Natural killer cell treated with Interleukin-12 subunit alpha and Interleukin-12 subunit beta and Interleukin-15 and Interleukin-18, amount 100 ng/mL, for 72 hours (primary cell): Measurements from ENCODE around the gene NRROS. TPM values are rescaled to one million over a fixed set of nuclear protein-coding genes. Genes with fewer than 3 reads are reported as not detected.

ENCODE experiments used
- ATAC-seq, 2 donors: fragments of 150-1000 bp; cut with Tn5 transposase in 1 of 2; sonication (Bioruptor Pico), chemical (Tn5 transposase) in 1 of 2; 2 replicates each; pipeline ENCODE4 v1.10.0; 2021
- DNase-seq: peaks from one replicate; pipeline ENCODE4 v3.0.0; 2022; ENCODE audit warnings: low spot score
- H3K27ac Mint-ChIP-seq, 2 donors: 1 replicate in 1 of 2; 2 replicates in 1 of 2; pipeline ENCODE4 v1.8.0; 2022; ENCODE audit warnings: mixed read lengths in 2 of 2, mild to moderate bottlenecking in 1 of 2, moderate library complexity in 1 of 2
- H3K27me3 Mint-ChIP-seq, 2 donors: 1 replicate in 1 of 2; 2 replicates in 1 of 2; pipeline ENCODE4 v1.8.0; 2022; ENCODE audit warnings: mixed read lengths in 2 of 2
- H3K36me3 Mint-ChIP-seq: one replicate; pipeline ENCODE4 v1.8.0; 2022; ENCODE audit warnings: mixed read lengths
- H3K4me1 Mint-ChIP-seq, 2 donors: 1 replicate in 1 of 2; 2 replicates in 1 of 2; pipeline ENCODE4 v1.8.0; 2022; ENCODE audit warnings: low read depth in 2 of 2, mixed read lengths in 2 of 2, mild to moderate bottlenecking in 1 of 2
- H3K4me3 Mint-ChIP-seq: one replicate; pipeline ENCODE4 v1.8.0; 2022; ENCODE audit warnings: mixed read lengths
- H3K9me3 Mint-ChIP-seq: 2 replicates; pipeline ENCODE4 v1.8.0; 2022; ENCODE audit warnings: mixed read lengths
- total RNA-seq, 2 donors: library from RNA; stranded (reverse); gene quantifications; one replicate each; pipeline ENCODE4 v1.2.3, GENCODE V29; 2022

The NRROS gene
- total RNA-seq, 2 donors from 2014 or later, result 40.3 to 55.7 TPM

DNA sequence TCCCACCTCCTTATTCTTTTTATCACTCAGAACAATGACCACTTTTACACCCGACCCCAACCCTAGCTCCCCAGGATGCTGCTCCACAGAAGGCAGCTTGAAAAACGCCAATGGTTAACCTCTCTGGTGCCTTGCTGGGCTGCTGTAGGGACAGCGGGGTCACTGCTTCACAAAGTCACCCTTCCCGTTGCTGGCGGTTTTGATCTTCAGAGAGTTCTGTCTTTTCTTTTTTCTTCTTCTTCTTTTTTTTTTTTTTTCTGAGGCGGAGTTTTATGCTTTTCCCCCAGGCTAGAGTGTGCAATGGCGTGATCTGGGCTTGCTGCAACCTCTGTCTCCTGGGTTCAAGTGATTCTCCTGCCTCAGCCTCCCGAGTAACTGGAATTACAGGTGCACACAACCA, 51.9 kb downstream of the NRROS start:
- DNase-seq (no peak), ATAC-seq (no peak)
- Mint-ChIP-seq H3K27me3 (no peaks in the 10 kb centered on the region), H3K9me3 (no peaks in the 10 kb centered on the region), H3K27ac (no peak overlapping the region), H3K36me3 (no peaks in the 10 kb centered on the region), H3K4me1 (peaks cover 10 to 20% of the 10 kb centered on the region in 2 donors), H3K4me3 (no peak overlapping the region)

DNA sequence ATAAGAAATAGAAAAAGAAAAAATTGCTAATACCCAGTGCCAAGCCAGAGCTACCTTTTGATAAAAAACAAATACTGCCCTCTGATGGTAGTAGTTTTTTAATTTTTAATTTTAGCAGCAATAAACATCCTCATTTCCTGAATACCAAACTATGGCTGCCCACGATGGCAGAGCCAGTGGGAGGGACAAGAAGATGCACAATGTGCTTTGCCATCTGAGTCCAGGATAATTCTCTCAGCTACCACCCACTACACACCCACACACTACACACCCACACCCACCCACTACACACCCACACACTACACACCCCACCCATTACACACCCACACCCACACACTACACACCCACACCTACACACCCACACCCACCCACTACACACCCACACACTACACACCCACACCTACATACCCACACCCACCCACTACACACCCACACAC, 54.7 kb downstream of the NRROS start:
- H3K36me3 Mint-ChIP-seq, result no peaks in the 10 kb centered on the region
- no peaks in the 10 kb centered on the region for H3K27me3 Mint-ChIP-seq
- ATAC-seq (no peak), DNase-seq (no peak)
- no peak overlapping the region for H3K4me3 Mint-ChIP-seq
- H3K4me1 Mint-ChIP-seq, result peaks cover 0 to 9% of the 10 kb centered on the region in 2 donors
- no peaks in the 10 kb centered on the region for H3K9me3 Mint-ChIP-seq
- no peak overlapping the region for H3K27ac Mint-ChIP-seq

DNA sequence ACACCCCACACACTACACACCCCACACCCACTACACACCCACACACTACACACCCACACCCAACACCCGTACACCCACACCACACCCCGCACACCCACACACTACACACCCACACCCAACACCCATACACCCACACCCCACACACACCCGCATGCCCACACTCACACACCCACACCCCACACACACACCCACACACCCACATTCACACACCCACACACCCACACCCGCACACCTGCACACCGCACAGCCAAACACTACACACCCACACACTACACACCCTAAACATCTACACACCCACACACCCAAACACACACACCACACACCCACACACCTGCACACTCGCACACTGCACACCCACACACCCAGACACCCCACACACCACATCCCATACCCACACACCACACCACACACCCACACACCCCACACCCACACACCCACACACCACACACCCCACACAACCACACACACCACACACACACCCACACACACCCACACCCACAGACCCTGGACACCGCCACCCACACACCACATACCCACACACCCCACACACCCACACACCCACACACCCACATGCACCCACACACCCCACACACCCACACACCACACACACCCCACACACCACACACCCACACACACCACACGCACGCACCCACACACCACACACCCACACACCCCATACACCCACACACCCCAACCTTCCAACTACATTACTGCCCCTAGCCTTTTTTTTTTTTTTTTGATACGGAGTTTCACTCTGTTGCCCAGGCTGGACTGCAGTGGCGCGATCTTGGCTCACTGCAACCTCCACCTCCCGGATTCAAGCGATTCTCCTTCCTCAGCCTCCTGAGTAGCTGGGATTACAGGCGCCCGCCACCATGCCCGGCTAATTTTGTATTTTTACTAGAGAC, 55.7 kb downstream of the NRROS start:
- no peaks in the 10 kb centered on the region for H3K36me3 Mint-ChIP-seq

DNA sequence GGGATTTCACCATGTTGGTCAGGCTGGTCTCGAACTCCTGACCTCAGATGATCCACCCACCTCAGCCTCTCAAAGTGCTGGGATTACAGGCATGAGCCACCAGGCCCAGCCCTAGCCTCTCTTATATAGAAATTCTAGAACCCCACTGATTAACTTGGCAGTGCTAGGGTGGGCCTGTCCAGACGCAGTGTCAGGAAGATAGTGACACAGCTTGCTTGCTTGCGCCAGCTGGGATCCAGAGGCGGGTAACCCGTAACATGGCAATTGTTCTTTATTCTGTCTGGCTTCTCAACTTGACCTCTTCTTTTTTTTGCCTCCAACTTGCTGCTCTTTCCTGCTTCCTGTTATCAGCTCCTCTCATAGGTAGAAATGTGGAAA, 56.3 kb downstream of the NRROS start:
- Mint-ChIP-seq H3K9me3 (no peaks in the 10 kb centered on the region), H3K27me3 (no peaks in the 10 kb centered on the region), H3K4me3 (no peak overlapping the region), H3K36me3 (no peaks in the 10 kb centered on the region), H3K4me1 (peaks cover 0 to 9% of the 10 kb centered on the region in 2 donors), H3K27ac (peak overlapping the region; percentile 60 to 84)
- ATAC-seq (no peak), DNase-seq (no peak)

More for the DNA sequence above, 55.7 kb downstream of the NRROS start:
- Mint-ChIP-seq H3K27me3 (no peaks in the 10 kb centered on the region), H3K27ac (peak overlapping the region; percentile 60 to 84), H3K4me3 (no peak overlapping the region), H3K9me3 (no peaks in the 10 kb centered on the region), H3K4me1 (peaks cover 0 to 9% of the 10 kb centered on the region in 2 donors)
- DNase-seq, result no peak
- peak; percentile 57 to 60 for ATAC-seq

DNA sequence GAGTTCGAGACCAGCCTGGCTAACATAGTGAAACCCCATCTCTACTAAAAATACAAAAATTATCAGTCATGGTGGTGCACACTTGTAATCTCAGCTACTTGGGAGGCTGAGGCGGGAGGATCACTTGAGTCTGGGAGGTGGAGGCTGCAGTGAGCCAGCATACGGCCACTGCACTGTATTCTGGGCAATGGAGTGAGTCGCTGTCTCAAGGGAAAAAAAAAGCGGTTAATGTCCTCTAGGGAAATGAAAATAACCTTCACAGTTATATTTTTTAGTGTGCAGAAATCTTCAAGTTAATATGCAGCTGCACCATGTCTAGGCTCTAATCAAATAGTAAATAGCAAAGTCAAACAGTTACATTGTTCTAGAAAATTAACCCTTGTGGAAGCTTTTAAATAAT, 57.8 kb downstream of the NRROS start:
- Mint-ChIP-seq H3K27me3 (no peaks in the 10 kb centered on the region), H3K36me3 (no peaks in the 10 kb centered on the region), H3K9me3 (no peaks in the 10 kb centered on the region), H3K4me1 (peaks cover 0 to 9% of the 10 kb centered on the region in 2 donors), H3K27ac (no peak overlapping the region), H3K4me3 (no peak overlapping the region)
- DNase-seq (no peak), ATAC-seq (no peak)

DNA sequence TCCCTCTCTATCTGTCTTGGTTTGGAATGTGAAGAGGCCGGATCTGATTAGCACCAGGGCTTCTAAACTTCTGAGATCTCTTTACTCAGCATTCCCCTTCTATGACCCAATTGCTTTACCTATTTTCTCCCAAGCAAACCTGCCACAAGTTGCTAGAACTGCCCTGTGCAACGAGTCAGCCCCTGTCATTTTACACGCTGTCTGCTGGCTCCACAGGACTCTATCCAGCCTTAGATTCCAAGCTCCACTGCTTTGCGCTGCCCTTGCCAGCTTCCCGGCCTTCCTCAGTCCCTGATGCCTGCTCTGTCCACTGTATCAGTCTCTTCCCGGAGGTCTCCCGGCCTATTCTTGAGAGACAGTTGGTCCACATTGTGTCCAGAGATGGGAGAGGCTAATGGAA, 60.3 kb downstream of the NRROS start:
- no peaks in the 10 kb centered on the region for H3K9me3 Mint-ChIP-seq
- ATAC-seq, result no peak

DNA sequence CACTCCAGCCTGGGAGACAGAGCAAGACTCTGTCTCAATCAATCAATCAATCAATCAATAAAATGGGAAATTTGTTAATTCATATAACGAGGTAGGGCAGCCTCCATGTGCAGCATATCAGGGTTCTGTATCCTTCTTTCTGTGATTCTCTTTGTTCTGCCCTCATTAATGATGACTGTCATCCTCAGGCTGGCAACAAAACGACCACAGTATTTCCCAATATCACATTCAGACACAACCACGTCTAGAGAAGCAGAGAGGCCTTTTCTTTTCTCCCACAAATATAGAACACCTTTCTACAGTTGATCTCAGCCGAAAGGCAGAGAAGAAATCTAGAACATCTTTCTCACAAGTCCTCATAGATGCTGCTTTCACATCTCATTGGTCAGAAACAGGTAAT, 61.3 kb downstream of the NRROS start:
- no peak overlapping the region for H3K4me3 Mint-ChIP-seq
- no peaks in the 10 kb centered on the region for H3K36me3 Mint-ChIP-seq
- ATAC-seq, result no peak
- peaks cover 0 to 3% of the 10 kb centered on the region in 2 donors for H3K4me1 Mint-ChIP-seq
- no peaks in the 10 kb centered on the region for H3K27me3 Mint-ChIP-seq
- DNase-seq, result no peak
- no peak overlapping the region for H3K27ac Mint-ChIP-seq
- H3K9me3 Mint-ChIP-seq, result no peaks in the 10 kb centered on the region

More for the DNA sequence above, 60.3 kb downstream of the NRROS start:
- DNase-seq, result no peak
- H3K27ac Mint-ChIP-seq, result no peak overlapping the region
- H3K4me3 Mint-ChIP-seq, result no peak overlapping the region
- H3K4me1 Mint-ChIP-seq, result peaks cover 0 to 9% of the 10 kb centered on the region in 2 donors
- no peaks in the 10 kb centered on the region for H3K27me3 Mint-ChIP-seq
- no peaks in the 10 kb centered on the region for H3K36me3 Mint-ChIP-seq

DNA sequence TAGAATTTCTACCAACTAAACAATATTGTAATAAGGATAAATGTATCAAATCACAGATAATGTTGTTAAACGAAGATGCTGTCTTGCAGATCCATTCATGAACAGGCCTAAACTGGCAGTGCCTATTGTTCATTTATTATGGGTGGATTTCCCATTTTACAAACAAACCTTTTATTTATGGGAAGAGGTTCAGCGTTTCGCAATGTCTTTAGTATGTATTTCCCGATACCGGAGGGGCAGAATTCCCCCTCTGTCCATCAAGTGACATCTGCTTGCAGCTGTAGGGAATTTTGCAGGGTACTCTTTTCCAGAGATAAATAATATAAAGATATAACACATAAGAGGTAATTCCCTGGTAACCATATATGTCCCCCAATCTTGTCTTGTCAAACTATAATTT, 66.8 kb downstream of the NRROS start:
- DNase-seq (no peak), ATAC-seq (no peak)
- H3K27ac Mint-ChIP-seq, result no peak overlapping the region
- H3K4me1 Mint-ChIP-seq, result peaks cover 2 to 11% of the 10 kb centered on the region in 2 donors
- H3K36me3 Mint-ChIP-seq, result no peaks in the 10 kb centered on the region
- no peak overlapping the region for H3K4me3 Mint-ChIP-seq
- no peaks in the 10 kb centered on the region for H3K27me3 Mint-ChIP-seq
- H3K9me3 Mint-ChIP-seq, result no peaks in the 10 kb centered on the region

DNA sequence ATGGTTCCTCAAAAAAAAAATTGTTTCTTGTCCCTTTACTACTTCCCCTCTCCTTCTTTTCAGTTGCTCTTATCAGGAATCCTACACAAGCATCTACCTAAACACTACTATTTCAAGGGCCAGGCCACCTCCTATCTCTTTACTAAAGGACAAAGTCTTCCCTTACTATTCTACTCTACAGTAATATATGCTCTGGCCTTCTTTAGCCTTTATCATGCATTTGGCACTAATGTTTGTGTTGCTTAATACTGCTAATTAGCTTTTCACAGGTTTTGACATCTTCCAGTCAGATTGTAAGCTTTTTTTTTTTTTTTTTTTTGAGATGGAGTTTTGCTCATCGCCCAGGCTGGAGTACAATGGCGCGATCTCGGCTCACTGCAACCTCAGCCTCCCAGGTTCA, 67.2 kb downstream of the NRROS start:
- Mint-ChIP-seq H3K36me3 (no peaks in the 10 kb centered on the region), H3K27me3 (no peaks in the 10 kb centered on the region), H3K27ac (no peak overlapping the region), H3K9me3 (no peaks in the 10 kb centered on the region), H3K4me3 (no peak overlapping the region), H3K4me1 (peaks cover 6 to 15% of the 10 kb centered on the region in 2 donors)
- ATAC-seq, result no peak
- DNase-seq, result no peak

DNA sequence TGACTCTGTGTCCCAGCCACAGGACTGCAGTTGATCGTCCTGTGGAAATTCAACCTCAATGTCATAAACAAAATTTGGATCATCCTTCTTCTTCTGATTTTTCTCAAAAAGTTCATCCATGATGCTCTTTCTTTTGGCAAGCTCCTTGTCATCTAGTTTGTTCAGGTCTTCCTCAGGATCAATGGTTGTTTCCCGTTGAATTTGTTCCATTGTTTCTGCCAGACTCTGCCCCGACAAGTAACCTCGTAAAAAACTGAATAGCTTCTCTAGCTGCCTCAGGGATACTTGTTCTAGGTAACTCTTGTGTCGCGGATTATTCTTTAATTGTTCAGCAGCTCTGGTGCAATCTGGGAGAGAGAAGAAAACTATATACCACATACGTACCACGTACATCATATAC, 68.1 kb downstream of the NRROS start:
- no peaks in the 10 kb centered on the region for H3K36me3 Mint-ChIP-seq
- no peak overlapping the region for H3K4me3 Mint-ChIP-seq
- no peak for ATAC-seq
- no peaks in the 10 kb centered on the region for H3K9me3 Mint-ChIP-seq
- peaks cover 8 to 18% of the 10 kb centered on the region in 2 donors for H3K4me1 Mint-ChIP-seq
- no peaks in the 10 kb centered on the region for H3K27me3 Mint-ChIP-seq
- DNase-seq, result no peak
- H3K27ac Mint-ChIP-seq, result no peak overlapping the region

DNA sequence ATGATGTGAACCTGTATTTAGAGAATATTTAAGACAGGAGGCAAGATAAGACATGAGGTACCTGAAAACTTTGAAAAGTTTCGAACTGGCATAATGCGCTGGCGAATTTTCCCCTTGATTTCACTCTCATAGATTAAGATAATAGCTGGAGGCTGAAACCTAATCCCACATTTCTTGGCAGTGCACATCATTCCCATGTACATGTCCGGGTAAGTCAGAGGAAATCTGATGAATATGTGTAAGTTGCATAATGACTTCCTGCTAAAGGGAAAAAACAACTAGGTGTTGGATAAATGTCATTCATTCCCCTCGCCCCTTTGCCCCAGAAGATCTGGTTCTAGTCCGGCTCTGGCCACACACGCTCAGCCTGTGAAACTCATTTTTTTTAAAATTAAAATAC, 69.0 kb downstream of the NRROS start:
- Mint-ChIP-seq H3K4me1 (peaks cover 11 to 18% of the 10 kb centered on the region in 2 donors), H3K27me3 (no peaks in the 10 kb centered on the region), H3K4me3 (no peak overlapping the region), H3K9me3 (no peaks in the 10 kb centered on the region), H3K36me3 (no peaks in the 10 kb centered on the region), H3K27ac (no peak overlapping the region)
- DNase-seq (no peak), ATAC-seq (no peak)

Other genes starting within 250 kb of the NRROS start
- gene UBXN7, start 207.3 kb upstream of the NRROS start, total RNA-seq, result 10 to 100 TPM; 51.4 to 53.2 TPM
- 10 to 100 TPM; 22.2 to 29.9 TPM for gene RNF168, start 135.9 kb upstream of the NRROS start, total RNA-seq
- gene SMCO1, start 124.3 kb upstream of the NRROS start, total RNA-seq, result not detected
- gene WDR53, start 71.1 kb upstream of the NRROS start, total RNA-seq, result 10 to 100 TPM; 19.7 to 23.0 TPM
- gene FBXO45, start 71.0 kb upstream of the NRROS start, total RNA-seq, result 10 to 100 TPM; 17.7 to 22.3 TPM
- gene CEP19, start 72.6 kb downstream of the NRROS start, total RNA-seq, result 1 to 10 TPM; 2.3 to 4.2 TPM
- gene PIGX, start 72.7 kb downstream of the NRROS start, total RNA-seq, result 10 to 100 TPM; 28.1 to 33.6 TPM
- 10 to 100 TPM; 70.1 to 83.3 TPM for gene PAK2, start 100.2 kb downstream of the NRROS start, total RNA-seq
- gene SENP5, start 228.2 kb downstream of the NRROS start, total RNA-seq, result 10 to 100 TPM; 54.5 to 68.4 TPM